Right lung (tissue), 5 donors: ENCODE data around the gene CDKAL1. TPM values are rescaled to one million over a fixed set of nuclear protein-coding genes. Genes with fewer than 3 reads are reported as not detected.
"Not testable (repeated sequence)": the region's sequence is repeated elsewhere in the genome, so short reads cannot be mapped to it uniquely, and the experiment has no call there.

Experiments
- DNase-seq, 2 donors: peaks; one replicate each; pipeline ENCODE4 v3.0.0-alpha.2; 2013
- polyA plus RNA-seq, 5 donors: library from polyadenylated mRNA; unstranded; fragments of 120-200 nt; gene quantifications; one replicate each; pipeline versions ENCODE4 v1.2.1 to v1.2.3, GENCODE V29; 2013; ENCODE audit warnings: inconsistent platforms in 1 of 5, low replicate concordance in 1 of 5; ENCODE audit not compliant: insufficient read length in 5 of 5, insufficient read depth in 1 of 5

Gene CDKAL1
- polyA plus RNA-seq, 5 donors = 15.1 to 19.5 (median 18.2) TPM

GRCh38 chr6:21166754-21167153 lies 632.5 kb downstream of the CDKAL1 start:
- DNase-seq = no peak

- DNase-seq = peak; percentile 39 to 49
Observed at GRCh38 chr6:21167790-21168189, 633.5 kb downstream of the CDKAL1 start.

GRCh38 chr6:21171801-21172200 lies 637.5 kb downstream of the CDKAL1 start:
- DNase-seq = no peak

GRCh38 chr6:21173031-21173430 lies 638.8 kb downstream of the CDKAL1 start:
- no peak for DNase-seq

GRCh38 chr6:21173678-21174077 lies 639.4 kb downstream of the CDKAL1 start:
- DNase-seq = no peak

GRCh38 chr6:21176197-21176596 lies 641.9 kb downstream of the CDKAL1 start:
- DNase-seq = no peak

- DNase-seq = no peak
Observed at GRCh38 chr6:21180155-21180554, 645.9 kb downstream of the CDKAL1 start.

- no peak for DNase-seq
Observed at GRCh38 chr6:21180800-21181337, 646.6 kb downstream of the CDKAL1 start.

- DNase-seq = no peak
Observed at GRCh38 chr6:21181866-21182265, 647.6 kb downstream of the CDKAL1 start.

- DNase-seq = no peak
Observed at GRCh38 chr6:21182589-21182988, 648.3 kb downstream of the CDKAL1 start.

GRCh38 chr6:21185861-21186478 lies 651.7 kb downstream of the CDKAL1 start:
- DNase-seq = no peak

- no peak for DNase-seq
Observed at GRCh38 chr6:21186479-21187055, 652.3 kb downstream of the CDKAL1 start.

GRCh38 chr6:21187485-21187884 lies 653.2 kb downstream of the CDKAL1 start:
- no peak for DNase-seq

GRCh38 chr6:21188505-21189223 lies 654.4 kb downstream of the CDKAL1 start:
- DNase-seq = no peak

- DNase-seq = no peak
Observed at GRCh38 chr6:21189759-21190158, 655.5 kb downstream of the CDKAL1 start.

GRCh38 chr6:21190701-21191100 lies 656.4 kb downstream of the CDKAL1 start:
- DNase-seq = no peak

- DNase-seq = no peak
Observed at GRCh38 chr6:21193790-21194475, 659.7 kb downstream of the CDKAL1 start.

- DNase-seq = not testable (repeated sequence)
Observed at GRCh38 chr6:21195301-21195700, 661.0 kb downstream of the CDKAL1 start.

- no peak for DNase-seq
Observed at GRCh38 chr6:21198032-21198640, 663.9 kb downstream of the CDKAL1 start.

- no peak for DNase-seq
Observed at GRCh38 chr6:21199262-21199661, 665.0 kb downstream of the CDKAL1 start.

- no peak for DNase-seq
Observed at GRCh38 chr6:21200134-21200870, 666.0 kb downstream of the CDKAL1 start.
